Activated gamma-delta T cell treated with anti-CD3 and anti-CD28 coated beads, Interleukin-2, amount 50 U/mL, for 16 hours (primary cell): ENCODE data around the gene PCNX4.

Experiments
- DNase-seq: peaks from one replicate; pipeline ENCODE4 v3.0.0-alpha.2; 2020; ENCODE audit warnings: low read depth

The PCNX4 gene

GRCh38 chr14:60206249-60206670 lies 114.5 kb downstream of the PCNX4 start:
- DNase-seq: no peak

- no peak for DNase-seq
Observed at GRCh38 chr14:60206837-60207533, 115.3 kb downstream of the PCNX4 start.

GRCh38 chr14:60210703-60211102 lies 119.0 kb downstream of the PCNX4 start:
- DNase-seq: no peak

- no peak for DNase-seq
Observed at GRCh38 chr14:60211153-60211552, 119.4 kb downstream of the PCNX4 start.

DNA sequence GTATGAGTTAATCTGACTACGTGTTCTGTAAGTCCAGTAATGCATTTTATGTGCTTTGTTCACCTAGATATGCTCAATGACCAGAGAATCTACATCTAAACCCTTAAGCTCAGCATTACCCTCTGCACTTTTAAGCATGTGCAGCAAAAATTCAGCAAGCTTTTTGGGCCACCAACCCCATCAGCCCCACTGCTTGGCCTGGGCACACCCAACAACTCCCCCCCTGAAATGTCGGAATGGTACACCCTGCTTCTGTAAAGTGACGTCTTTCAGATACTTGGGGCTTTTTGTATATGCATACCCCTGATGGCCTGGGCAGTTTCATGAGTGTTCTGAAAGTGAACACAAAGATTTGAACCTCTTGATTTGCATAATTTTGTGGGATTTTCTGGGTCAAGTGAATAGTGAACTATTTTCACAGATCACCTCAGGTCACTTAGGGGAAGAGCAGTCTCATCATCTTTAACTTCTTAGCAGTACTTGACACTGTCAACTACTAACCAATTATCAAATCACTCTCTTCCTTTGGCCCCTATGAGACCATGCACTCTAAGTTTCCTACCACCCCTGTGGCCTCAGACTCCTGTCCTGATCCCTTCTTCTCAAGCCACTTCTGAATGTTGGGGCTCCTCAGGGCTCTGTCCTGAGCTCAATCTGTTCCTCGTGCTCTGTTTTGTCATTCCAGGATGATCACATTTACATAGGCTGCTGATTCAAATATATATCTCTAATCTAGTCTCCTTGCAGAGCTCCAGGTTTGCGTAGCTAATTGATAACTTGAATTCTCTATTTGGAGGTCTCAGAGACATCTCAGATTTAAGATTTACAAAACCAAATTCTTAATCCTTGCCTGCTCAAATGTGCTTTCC lies 121.0 kb downstream of the PCNX4 start:
- DNase-seq: no peak

GRCh38 chr14:60214003-60214402 lies 122.3 kb downstream of the PCNX4 start:
- DNase-seq: no peak

- DNase-seq: no peak
Observed at GRCh38 chr14:60214415-60215126, 122.8 kb downstream of the PCNX4 start.

DNA sequence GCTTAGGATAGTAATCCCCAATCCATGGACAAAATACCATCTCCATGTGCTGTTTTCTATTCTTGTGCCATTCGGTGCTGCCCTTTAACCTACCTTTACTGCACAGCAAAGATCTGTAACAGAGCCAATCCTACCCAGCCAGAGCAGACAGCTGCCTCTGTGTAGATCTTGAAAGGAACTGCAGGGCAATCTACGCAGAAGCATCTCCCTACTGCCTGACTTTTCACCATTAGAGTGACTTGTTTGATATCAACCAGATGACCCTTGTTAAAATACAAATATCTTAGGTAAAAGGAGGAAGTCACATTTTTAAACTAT lies 123.4 kb downstream of the PCNX4 start:
- DNase-seq: no peak

GRCh38 chr14:60215520-60216420 lies 124.0 kb downstream of the PCNX4 start:
- DNase-seq: no peak

GRCh38 chr14:60217713-60218112 lies 126.0 kb downstream of the PCNX4 start:
- no peak for DNase-seq
